Endodermal cell (in vitro differentiated cells): ENCODE data around the gene ZBTB40. TPM values are rescaled to one million over a fixed set of nuclear protein-coding genes. Genes with fewer than 3 reads are reported as not detected.

Experiments used
- DNase-seq: peaks from one replicate; pipeline ENCODE4 v3.0.0-alpha.2; 2017
- H3K27ac ChIP-seq: 2 replicates; pipeline ENCODE4 v1.5.1; 2013; ENCODE audit warnings: mild to moderate bottlenecking, low read depth, low read length, moderate library complexity
- H3K27me3 ChIP-seq: 2 replicates; pipeline ENCODE4 v1.6.1; 2013; ENCODE audit warnings: mild to moderate bottlenecking, low read length, moderate library complexity; ENCODE audit not compliant: insufficient read depth, control insufficient read depth, poor library complexity, severe bottlenecking
- H3K36me3 ChIP-seq: 2 replicates; pipeline ENCODE4 v1.7.0; 2013; ENCODE audit warnings: mild to moderate bottlenecking, low read length, moderate library complexity; ENCODE audit not compliant: control insufficient read depth, insufficient read depth
- H3K4me1 ChIP-seq: one replicate; pipeline ENCODE4 v1.7.0; 2013; ENCODE audit warnings: low read length; ENCODE audit not compliant: control insufficient read depth, insufficient read depth
- H3K4me3 ChIP-seq: 2 replicates; pipeline ENCODE4 v1.5.1; 2013; ENCODE audit warnings: mild to moderate bottlenecking, low read length, moderate library complexity
- H3K9ac ChIP-seq: 2 replicates; pipeline ENCODE4 v1.6.1; 2013; ENCODE audit warnings: mild to moderate bottlenecking, low read length, moderate library complexity; ENCODE audit not compliant: poor library complexity, severe bottlenecking; ENCODE audit errors: extremely low read depth
- H3K9me3 ChIP-seq: 2 replicates; pipeline ENCODE4 v1.6.1; 2013; ENCODE audit warnings: mild to moderate bottlenecking, low read length, moderate library complexity; ENCODE audit not compliant: control insufficient read depth
- H3K27ac Mint-ChIP-seq: 2 replicates; pipeline ENCODE4 v1.8.0; 2020; ENCODE audit warnings: mixed read lengths
- H3K27me3 Mint-ChIP-seq: 2 replicates; pipeline ENCODE4 v1.8.0; 2021; ENCODE audit warnings: mild to moderate bottlenecking, mixed read lengths; ENCODE audit not compliant: insufficient read depth
- H3K36me3 Mint-ChIP-seq: 2 replicates; pipeline ENCODE4 v1.8.0; 2020; ENCODE audit warnings: low read depth, mixed read lengths
- H3K4me1 Mint-ChIP-seq: 2 replicates; pipeline ENCODE4 v1.8.0; 2020; ENCODE audit warnings: mixed read lengths
- H3K4me3 Mint-ChIP-seq: 2 replicates; pipeline ENCODE4 v1.8.0; 2020; ENCODE audit warnings: mild to moderate bottlenecking, moderate library complexity, mixed read lengths
- H3K9me3 Mint-ChIP-seq: 2 replicates; pipeline ENCODE4 v1.8.0; 2020; ENCODE audit warnings: mild to moderate bottlenecking, mixed read lengths
- WGBS, 2 experiments: methylation state at CpG; one replicate each; pipeline versions ENCODE4 v1.1.5 to v1.1.7; 2013; ENCODE audit warnings: missing lambda C conversion rate in 2 of 2, mixed read lengths in 1 of 2; ENCODE audit not compliant: insufficient coverage in 1 of 2, insufficient read length in 1 of 2; 5-methylcytosine and 5-hydroxymethylcytosine counted together
- total RNA-seq, 2 donors: library from RNA; stranded (reverse); fragmentation: NEBNext Ultra II Directional in 1 of 2; extraction: Animal tissue kit (Norgen Biotek cat#: 25700) in 1 of 2; gene quantifications; 2 replicates in 1 of 2; 3 replicates in 1 of 2; pipeline ENCODE4 v1.2.1, GENCODE V29; 2021
- TF ChIP-seq, protein P1 (sequence below): fragments of 200-600 bp; sonication (generic); conservative IDR thresholded peaks from 2 replicates; pipeline ENCODE4 v1.5.0; 2021; ENCODE audit warnings: antibody characterized with exemption, mild to moderate bottlenecking

Gene ZBTB40
- total RNA-seq, 2 donors from 2014 or later: 18.5 to 29.7 TPM

GRCh38 chr1:22489278-22489677, 37.6 kb downstream of the ZBTB40 start:
- no peak overlapping the region for H3K4me3 ChIP-seq
- H3K27me3 ChIP-seq: no peaks in the 10 kb centered on the region
- peaks cover 30% of the 10 kb centered on the region for H3K36me3 Mint-ChIP-seq
- no peak overlapping the region for H3K27ac Mint-ChIP-seq
- no peak for DNase-seq
- peaks cover 21% of the 10 kb centered on the region for H3K4me1 Mint-ChIP-seq
- H3K9ac ChIP-seq: no peak overlapping the region
- no peaks in the 10 kb centered on the region for H3K27me3 Mint-ChIP-seq
- TF ChIP-seq, protein P1, sequence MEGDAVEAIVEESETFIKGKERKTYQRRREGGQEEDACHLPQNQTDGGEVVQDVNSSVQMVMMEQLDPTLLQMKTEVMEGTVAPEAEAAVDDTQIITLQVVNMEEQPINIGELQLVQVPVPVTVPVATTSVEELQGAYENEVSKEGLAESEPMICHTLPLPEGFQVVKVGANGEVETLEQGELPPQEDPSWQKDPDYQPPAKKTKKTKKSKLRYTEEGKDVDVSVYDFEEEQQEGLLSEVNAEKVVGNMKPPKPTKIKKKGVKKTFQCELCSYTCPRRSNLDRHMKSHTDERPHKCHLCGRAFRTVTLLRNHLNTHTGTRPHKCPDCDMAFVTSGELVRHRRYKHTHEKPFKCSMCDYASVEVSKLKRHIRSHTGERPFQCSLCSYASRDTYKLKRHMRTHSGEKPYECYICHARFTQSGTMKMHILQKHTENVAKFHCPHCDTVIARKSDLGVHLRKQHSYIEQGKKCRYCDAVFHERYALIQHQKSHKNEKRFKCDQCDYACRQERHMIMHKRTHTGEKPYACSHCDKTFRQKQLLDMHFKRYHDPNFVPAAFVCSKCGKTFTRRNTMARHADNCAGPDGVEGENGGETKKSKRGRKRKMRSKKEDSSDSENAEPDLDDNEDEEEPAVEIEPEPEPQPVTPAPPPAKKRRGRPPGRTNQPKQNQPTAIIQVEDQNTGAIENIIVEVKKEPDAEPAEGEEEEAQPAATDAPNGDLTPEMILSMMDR: peak; percentile 58
- peaks cover 11% of the 10 kb centered on the region for H3K4me1 ChIP-seq
- H3K9me3 Mint-ChIP-seq: peaks cover 8% of the 10 kb centered on the region
- H3K36me3 ChIP-seq: peaks cover 28% of the 10 kb centered on the region
- 89 to 100% methylated on average over 1 to 4 of the region's 6 CpGs for WGBS, 2 experiments
- no peak overlapping the region for H3K4me3 Mint-ChIP-seq
- peaks cover 13% of the 10 kb centered on the region for H3K9me3 ChIP-seq
- no peak overlapping the region for H3K27ac ChIP-seq

DNA sequence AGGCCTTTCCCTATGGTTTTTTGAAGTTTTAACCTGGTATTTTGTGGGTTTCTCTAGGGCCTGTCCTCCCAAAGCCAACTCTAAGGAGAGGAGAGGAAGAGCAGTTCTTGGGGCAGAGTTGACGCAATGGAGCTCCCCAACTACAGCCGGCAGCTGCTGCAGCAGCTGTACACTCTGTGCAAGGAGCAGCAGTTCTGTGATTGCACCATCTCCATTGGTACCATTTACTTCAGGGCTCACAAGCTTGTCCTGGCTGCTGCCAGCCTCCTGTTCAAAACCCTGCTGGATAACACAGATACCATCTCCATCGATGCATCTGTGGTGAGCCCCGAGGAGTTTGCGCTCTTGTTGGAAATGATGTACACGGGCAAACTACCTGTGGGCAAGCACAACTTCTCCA, 38.2 kb downstream of the ZBTB40 start:
- Mint-ChIP-seq H3K9me3 (peaks cover 3% of the 10 kb centered on the region), H3K4me3 (no peak overlapping the region), H3K27ac (peak overlapping the region; percentile 71), H3K27me3 (no peaks in the 10 kb centered on the region), H3K4me1 (peaks cover 25% of the 10 kb centered on the region), H3K36me3 (peaks cover 26% of the 10 kb centered on the region)
- H3K9ac ChIP-seq: no peak overlapping the region
- no peak for DNase-seq
- TF ChIP-seq, protein P1: no peak
- H3K36me3 ChIP-seq: peaks cover 28% of the 10 kb centered on the region
- no peak overlapping the region for H3K27ac ChIP-seq
- WGBS, 2 experiments: 94% methylated on average over 6 of the region's 6 CpGs; no CpG with 5 or more reads in 1 of the 2 experiments
- peaks cover 11% of the 10 kb centered on the region for H3K4me1 ChIP-seq
- no peaks in the 10 kb centered on the region for H3K27me3 ChIP-seq
- H3K9me3 ChIP-seq: peaks cover 7% of the 10 kb centered on the region
- H3K4me3 ChIP-seq: no peak overlapping the region

DNA sequence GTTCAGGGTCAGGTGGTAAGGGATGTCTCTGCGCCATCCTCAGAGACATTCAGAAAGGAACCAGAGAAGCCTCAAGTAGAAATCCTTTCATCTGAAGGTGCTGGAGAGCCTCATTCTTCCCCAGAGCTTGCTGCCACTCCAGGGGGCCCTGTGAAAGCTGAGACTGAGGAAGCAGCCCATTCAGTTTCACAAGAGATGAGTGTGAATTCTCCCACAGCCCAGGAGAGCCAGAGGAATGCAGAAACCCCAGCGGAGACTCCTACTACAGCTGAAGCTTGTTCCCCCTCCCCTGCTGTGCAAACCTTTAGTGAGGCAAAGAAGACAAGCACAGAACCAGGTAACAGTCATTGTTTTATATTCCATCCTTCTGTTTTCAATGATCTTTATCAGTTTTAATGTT, 38.7 kb downstream of the ZBTB40 start:
- peaks cover 28% of the 10 kb centered on the region for H3K36me3 ChIP-seq
- H3K9ac ChIP-seq: no peak overlapping the region
- Mint-ChIP-seq H3K27me3 (no peaks in the 10 kb centered on the region), H3K4me3 (no peak overlapping the region), H3K4me1 (peaks cover 25% of the 10 kb centered on the region), H3K9me3 (no peaks in the 10 kb centered on the region), H3K36me3 (peaks cover 27% of the 10 kb centered on the region), H3K27ac (peak overlapping the region; percentile 71)
- 67 to 100% methylated on average over 1 to 2 of the region's 2 CpGs for WGBS, 2 experiments
- peak; percentile 91 for DNase-seq
- no peak overlapping the region for H3K4me3 ChIP-seq
- no peaks in the 10 kb centered on the region for H3K27me3 ChIP-seq
- H3K4me1 ChIP-seq: peaks cover 11% of the 10 kb centered on the region
- H3K27ac ChIP-seq: no peak overlapping the region
- peaks cover 2% of the 10 kb centered on the region for H3K9me3 ChIP-seq
- TF ChIP-seq, protein P1: no peak
